NCI-H2029 (cell line): ENCODE measurements around the gene TAS2R13.

Source experiments
- DNase-seq: peaks from one replicate; lab custom pipeline; 2025; lab: John Stamatoyannopoulos, UW

Gene TAS2R13

DNA sequence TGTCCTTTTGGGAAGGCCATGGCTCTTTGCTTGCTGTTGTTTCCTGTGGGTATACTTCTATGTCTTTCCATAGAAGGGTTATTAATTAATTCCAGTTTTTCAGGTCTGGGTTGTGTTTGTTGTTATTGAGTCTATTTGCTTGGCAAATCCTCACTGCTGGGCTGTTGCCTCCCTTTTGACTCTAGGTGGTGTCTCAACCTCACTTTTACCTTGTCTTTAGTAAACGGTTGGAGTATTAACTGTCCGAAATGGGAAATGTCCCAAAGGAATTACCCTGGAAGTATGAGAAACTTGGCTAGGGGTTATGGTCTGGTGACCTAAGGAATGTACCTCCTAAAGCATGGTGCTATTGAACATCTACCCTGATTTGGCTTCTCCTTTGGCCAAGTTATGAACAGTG, 42.0 kb downstream of the TAS2R13 start:
- DNase-seq, result no peak

GRCh38 chr12:10863512-10864218, 45.7 kb downstream of the TAS2R13 start:
- DNase-seq, result no peak

GRCh38 chr12:10861366-10861765, 48.0 kb downstream of the TAS2R13 start:
- DNase-seq, result no peak
